GM18526 (cell line): ENCODE measurements around the gene STK32B.

Source experiments
- POLR2A ChIP-seq: IDR thresholded peaks from 3 replicates; pipeline ENCODE4 v1.6.1; 2011; ENCODE audit not compliant: insufficient read length; ENCODE audit errors: extremely low read depth

Gene STK32B

GRCh38 chr4:5470318-5471198 lies 419.3 kb downstream of the STK32B start:
- no peak for TF ChIP-seq POLR2A

DNA sequence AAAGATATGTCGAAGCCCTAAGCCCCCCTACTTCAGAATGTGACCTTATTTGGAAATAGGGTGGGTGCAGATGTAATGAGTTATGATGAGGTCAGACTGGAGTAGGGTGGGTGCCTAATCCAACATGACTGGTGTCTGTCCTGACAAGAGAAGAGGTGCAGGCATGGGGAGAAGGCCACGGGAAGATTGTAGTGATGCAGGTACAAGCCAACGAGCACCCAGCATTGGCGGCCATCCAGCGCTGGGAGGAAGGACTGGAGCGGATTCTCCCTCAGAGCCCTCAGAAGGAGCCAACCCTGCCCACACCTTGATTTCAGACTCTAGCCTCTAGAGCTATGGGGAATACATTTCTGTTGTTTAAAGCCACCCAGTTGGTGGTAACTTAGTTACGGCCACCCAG lies 419.9 kb downstream of the STK32B start:
- TF ChIP-seq POLR2A: no peak

- no peak for TF ChIP-seq POLR2A
Observed at GRCh38 chr4:5471691-5472090, 420.4 kb downstream of the STK32B start.

DNA sequence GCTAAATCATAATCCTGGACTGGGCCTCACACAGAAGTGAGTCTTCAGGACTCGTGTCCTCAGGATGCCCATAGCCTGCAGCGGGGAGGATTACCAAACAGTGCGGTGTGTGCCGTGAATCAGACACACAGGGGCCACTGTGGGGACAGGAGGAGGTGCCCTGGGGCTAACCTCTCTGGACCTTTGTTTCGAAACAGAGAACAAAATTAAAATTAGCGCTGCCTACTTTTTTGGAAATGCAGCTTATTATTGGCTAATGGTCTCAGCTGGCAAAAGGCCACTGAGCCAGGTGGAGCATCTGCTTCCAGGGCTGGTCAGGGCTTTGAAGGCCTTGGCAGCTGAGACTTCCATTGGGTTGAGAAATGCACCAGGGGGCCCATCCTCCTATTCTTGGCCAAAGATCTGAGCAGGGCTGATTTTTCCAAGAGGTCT lies 420.9 kb downstream of the STK32B start:
- no peak for TF ChIP-seq POLR2A

- TF ChIP-seq POLR2A: no peak
Observed at GRCh38 chr4:5473125-5473524, 421.8 kb downstream of the STK32B start.

- no peak for TF ChIP-seq POLR2A
Observed at GRCh38 chr4:5474756-5475155, 423.5 kb downstream of the STK32B start.

GRCh38 chr4:5477613-5478012 lies 426.3 kb downstream of the STK32B start:
- no peak for TF ChIP-seq POLR2A

DNA sequence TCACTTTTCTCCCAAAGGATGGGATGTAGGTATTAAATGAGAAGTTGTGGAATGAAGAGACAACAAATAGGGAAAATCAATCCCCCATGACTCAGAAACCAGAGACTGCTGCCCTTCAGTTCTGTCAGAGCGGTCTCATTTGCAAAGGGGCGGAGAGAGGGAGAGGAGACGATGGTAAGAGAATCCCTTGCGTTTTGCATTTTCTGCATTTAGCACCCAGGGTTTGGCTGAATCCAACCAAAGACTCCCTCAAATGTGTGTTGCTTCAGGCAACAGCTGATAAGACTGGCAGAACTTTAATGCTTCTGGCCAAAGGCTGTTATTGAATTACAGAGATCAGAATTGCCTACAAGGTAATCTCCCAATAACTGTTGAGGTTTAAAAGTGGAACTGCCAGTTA lies 426.9 kb downstream of the STK32B start:
- TF ChIP-seq POLR2A: no peak

- TF ChIP-seq POLR2A: no peak
Observed at GRCh38 chr4:5478697-5479096, 427.4 kb downstream of the STK32B start.

- no peak for TF ChIP-seq POLR2A
Observed at GRCh38 chr4:5479518-5480060, 428.3 kb downstream of the STK32B start.

DNA sequence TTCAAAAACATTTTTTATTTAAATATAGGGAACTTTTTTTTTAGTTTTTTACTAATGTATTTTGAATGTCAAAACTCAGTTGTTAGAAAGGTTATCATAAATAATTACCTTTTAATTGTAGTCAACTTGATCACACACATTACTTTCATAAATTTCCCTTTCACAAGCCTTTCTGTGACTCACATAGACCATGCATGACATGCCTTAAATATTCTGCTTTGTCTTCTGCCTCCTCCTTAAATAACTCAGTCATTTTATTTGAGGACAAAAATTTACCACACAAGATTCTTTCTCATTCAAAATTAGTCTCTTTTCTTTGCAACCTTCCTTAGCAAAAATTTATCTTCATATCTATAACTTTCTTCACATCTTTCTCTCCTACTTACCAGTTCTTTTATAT lies 437.1 kb downstream of the STK32B start:
- TF ChIP-seq POLR2A: no peak

GRCh38 chr4:5489260-5489659 lies 438.0 kb downstream of the STK32B start:
- TF ChIP-seq POLR2A: no peak

- TF ChIP-seq POLR2A: no peak
Observed at GRCh38 chr4:5497489-5497888, 446.2 kb downstream of the STK32B start.

DNA sequence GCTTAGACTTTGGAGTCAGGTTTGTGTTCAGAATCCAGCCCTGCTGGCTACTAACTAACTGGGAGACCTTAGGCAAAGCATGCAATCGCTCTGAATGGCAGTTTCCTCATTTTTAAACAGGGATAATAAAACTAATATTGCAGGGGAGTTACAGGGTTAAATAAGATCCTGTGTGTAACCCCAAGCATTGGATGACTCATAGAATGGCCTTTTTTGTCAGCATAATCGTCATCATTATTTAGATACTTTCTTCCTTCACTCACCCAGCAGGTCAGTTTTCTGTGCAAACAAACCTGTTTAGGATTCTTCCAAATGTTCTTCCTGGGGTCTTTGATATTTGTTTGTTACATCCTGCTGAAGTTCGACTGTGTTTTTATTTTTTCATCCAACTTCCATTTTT lies 448.9 kb downstream of the STK32B start:
- TF ChIP-seq POLR2A: no peak

- no peak for TF ChIP-seq POLR2A
Observed at GRCh38 chr4:5503336-5503936, 452.2 kb downstream of the STK32B start.

DNA sequence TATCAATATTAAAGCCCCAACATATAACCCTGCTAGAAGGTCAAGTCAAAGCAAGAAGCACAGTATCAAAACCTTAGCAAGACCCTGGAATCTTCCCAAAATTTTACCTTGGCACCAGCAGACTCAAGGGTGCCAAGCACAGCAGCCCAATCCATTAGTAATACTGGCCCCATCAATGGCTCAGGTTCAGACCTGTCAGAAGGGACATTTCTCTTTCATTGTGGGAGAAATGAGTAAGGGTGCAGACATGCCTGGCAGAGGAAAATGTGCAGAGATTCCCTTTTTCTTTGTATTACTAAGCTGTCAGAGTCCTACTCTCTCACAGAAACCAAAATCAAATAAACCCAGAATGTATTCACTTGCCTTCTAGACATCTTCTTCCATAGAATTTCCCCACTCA lies 453.2 kb downstream of the STK32B start:
- TF ChIP-seq POLR2A: no peak
